Fibroblast of lung (primary cell): Measurements from ENCODE around the gene PDE4B.

Source experiments
- EZH2 ChIP-seq: IDR thresholded peaks from 2 replicates; pipeline ENCODE4 v1.5.1; 2012; ENCODE audit warnings: low read length, control low read depth, mild to moderate bottlenecking; ENCODE audit errors: missing control alignments
- TF ChIP-seq, protein P1 (sequence below), 2 donors: IDR thresholded peaks in 1 of 2; conservative IDR thresholded peaks in 1 of 2; 1 replicate in 1 of 2; 2 replicates in 1 of 2; pipeline ENCODE4 v1.5.1; 2011 to 2012; ENCODE audit warnings: low read length in 2 of 2, control low read depth in 1 of 2, inconsistent platforms in 1 of 2, low read depth in 1 of 2, mild to moderate bottlenecking in 1 of 2

GRCh38 chr1:66375125-66375524 is 582.4 kb downstream of the PDE4B start:
- TF ChIP-seq, protein P1, sequence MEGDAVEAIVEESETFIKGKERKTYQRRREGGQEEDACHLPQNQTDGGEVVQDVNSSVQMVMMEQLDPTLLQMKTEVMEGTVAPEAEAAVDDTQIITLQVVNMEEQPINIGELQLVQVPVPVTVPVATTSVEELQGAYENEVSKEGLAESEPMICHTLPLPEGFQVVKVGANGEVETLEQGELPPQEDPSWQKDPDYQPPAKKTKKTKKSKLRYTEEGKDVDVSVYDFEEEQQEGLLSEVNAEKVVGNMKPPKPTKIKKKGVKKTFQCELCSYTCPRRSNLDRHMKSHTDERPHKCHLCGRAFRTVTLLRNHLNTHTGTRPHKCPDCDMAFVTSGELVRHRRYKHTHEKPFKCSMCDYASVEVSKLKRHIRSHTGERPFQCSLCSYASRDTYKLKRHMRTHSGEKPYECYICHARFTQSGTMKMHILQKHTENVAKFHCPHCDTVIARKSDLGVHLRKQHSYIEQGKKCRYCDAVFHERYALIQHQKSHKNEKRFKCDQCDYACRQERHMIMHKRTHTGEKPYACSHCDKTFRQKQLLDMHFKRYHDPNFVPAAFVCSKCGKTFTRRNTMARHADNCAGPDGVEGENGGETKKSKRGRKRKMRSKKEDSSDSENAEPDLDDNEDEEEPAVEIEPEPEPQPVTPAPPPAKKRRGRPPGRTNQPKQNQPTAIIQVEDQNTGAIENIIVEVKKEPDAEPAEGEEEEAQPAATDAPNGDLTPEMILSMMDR (conservative IDR thresholded peaks at IDR 0.05 in 1 of 2, IDR thresholded peaks at IDR 0.05 in 1 of 2; ENCODE audit: low read depth in 1 of 2, low read length in 2 of 2) = peak in 1 of 2 donors; percentile 14
- TF ChIP-seq EZH2 = no peak
